NCI-H1436 (cell line): Measurements from ENCODE around the gene SETD6.

Experiments used
- DNase-seq: peaks from one replicate; lab custom pipeline; 2025; lab: John Stamatoyannopoulos, UW

Gene SETD6

DNA sequence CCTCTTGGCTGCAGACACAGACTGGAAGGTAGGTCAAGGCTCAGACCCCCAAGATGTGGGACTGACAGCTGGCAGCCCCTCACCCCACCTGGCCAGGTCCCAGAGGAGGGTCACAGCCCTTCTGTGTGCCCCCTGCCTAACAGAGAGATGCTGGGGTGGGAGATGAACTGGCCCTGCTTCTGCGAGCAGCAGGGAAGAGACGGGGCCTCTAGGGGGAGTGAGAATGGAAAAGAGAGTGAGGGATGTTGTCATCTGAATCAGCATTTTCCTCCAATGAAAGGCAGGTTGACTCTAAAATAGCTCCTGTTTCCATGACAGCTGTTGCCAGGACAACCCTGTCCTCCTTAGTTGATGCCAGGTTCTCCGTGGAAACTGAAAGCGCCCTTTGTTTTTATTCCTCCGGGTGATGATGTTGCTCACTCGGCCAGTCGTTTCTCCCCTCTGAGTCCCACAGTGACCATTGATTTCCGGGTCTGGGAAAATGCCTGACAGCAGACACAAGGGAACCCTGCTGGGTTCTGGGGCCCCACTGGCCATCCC is 20.3 kb upstream of the SETD6 start:
- DNase-seq = peak; percentile 95

DNA sequence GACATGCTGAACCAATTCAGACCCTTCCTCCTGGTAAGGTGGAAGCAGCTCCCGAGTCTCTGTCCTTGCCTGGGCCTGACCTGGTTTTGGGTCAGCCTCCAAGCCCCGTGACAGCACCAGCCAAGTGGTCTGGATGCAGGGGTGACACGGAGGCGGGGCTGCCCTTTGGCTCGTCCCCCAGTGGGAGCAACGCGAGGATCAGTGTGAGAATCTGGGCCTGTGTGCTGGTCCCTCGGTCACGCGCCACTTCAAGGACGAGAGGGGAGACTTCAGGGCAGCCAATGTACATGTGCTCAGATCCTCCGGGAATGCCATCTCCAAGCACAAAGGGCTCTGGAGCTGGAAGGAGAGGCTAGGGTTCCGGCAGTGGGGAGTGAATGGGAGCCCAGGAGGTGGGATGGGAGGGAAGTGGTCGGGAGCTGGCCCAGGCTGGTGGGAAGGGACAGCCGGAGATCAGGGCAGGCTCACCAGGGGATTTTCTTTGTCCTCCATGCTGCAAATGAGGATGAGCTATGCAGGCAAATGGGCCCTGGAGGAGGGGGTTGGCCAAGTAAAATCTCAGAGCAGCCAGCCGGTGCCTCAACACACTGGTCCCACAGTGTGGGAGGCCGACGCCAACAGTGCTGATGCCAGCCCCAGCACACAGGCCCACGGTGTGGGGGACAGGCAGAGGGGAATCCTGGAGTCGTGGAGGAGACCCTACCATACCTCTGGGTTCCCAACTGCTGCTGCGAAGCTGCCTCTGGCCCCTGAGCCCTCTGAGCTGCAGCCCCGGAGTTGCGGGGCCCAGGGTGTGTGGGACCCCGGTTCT is 19.6 kb upstream of the SETD6 start:
- no peak for DNase-seq

DNA sequence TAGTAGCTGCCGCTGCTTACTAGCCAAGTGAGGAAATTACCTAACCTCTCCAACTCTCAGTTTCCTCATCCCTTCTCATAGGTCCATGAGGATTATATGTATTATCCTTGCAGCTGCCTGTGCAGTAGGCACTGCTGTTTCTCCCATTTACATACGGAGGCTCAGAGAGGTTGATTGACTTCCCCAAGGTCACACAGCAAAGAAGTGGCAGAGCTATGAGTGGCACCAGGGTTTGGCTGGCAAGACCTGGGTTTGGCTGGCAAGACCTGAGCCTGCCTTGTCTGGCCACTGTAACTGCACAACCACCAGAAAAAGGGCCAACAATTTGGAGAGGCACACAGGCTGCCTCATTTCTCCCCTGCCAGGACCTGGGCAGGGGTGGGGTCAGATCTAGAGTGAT is 17.8 kb upstream of the SETD6 start:
- DNase-seq = no peak

- no peak for DNase-seq
Observed at GRCh38 chr16:58497935-58498334, 17.4 kb upstream of the SETD6 start.

DNA sequence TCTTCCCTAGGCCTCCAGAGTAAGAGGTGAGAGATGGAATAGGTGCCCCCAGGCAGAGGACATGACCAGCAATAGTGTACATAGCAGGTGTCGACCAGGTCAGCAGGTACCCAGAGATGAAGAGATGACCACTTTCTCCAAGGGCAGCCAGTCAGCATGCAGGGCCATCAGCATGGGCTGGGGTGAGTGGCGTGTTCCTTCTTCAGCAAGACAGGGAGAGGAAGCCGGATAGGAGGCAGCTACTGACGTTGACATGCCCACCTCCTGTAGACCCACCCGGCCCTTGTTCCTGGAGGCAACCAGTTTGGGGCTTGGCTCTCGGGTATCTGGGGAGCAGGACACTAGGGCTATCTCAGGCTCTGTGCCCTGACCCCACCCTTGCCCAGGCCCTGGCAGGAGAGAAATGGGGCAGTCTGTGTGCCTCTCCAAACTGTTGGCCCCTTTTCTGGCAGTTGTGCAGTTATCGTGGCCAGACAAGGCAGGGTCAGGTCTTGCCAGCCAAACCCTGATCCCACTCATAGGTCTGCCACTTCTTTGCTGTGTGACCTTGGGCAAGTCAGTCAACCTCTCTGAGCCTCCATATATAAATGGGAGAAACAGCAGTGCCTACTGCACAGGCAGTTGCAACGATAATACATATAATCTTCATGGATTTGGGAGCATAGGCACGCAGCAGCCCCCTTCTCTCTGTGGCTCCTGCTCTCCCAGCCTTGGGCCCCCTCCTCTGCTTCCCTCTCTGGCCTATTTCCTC is 16.8 kb upstream of the SETD6 start:
- no peak for DNase-seq

- DNase-seq = no peak
Observed at GRCh38 chr16:58499092-58499511, 16.2 kb upstream of the SETD6 start.

- peak; percentile 94 for DNase-seq
Observed at GRCh38 chr16:58499615-58500351, 15.5 kb upstream of the SETD6 start, which contains the start of gene NDRG4. Gene NDRG4 (plus strand): TSS chr16:58500143. CDS start chr16:58500249, 106 bp downstream.

DNA sequence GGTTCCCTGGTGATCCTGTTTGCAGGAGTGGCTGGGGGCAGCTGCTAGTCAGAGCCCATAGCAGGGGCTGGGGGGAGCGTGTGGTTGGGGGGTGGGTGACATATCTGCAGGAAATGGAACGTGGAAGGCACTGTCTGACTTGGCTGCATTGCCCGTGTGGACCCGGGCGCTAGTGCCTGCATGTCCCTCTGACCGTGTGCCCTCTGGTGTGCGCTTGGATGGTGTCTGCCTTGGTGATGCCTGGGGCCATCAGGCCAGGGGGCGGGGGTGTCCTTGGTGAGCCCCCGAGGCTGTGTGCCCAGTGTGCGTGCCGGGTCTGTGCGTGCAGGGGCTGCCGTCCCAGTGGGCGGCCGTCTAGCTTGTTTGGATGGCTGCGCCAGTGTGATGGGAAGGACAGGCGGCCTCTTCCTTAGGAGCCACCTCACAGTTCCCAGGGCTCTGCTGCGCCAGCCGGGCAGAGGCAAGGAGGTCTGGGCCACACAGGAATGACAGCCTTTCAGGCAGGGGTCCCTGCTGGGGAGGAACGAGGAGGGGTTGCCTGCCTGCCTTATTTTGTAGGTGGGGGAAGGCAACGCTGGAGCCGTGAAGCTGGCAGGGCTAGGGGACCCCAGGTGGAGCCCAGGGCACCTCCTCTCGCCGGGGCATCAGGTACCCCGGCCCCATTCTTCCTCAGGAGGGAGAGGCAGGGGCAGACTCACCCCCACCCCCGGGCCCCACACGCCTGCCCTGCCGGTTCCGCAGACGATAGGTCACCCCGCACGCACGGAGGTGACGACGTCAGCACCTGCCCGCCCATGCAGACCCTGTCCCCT is 14.7 kb upstream of the SETD6 start:
- DNase-seq = peak; percentile 27

DNA sequence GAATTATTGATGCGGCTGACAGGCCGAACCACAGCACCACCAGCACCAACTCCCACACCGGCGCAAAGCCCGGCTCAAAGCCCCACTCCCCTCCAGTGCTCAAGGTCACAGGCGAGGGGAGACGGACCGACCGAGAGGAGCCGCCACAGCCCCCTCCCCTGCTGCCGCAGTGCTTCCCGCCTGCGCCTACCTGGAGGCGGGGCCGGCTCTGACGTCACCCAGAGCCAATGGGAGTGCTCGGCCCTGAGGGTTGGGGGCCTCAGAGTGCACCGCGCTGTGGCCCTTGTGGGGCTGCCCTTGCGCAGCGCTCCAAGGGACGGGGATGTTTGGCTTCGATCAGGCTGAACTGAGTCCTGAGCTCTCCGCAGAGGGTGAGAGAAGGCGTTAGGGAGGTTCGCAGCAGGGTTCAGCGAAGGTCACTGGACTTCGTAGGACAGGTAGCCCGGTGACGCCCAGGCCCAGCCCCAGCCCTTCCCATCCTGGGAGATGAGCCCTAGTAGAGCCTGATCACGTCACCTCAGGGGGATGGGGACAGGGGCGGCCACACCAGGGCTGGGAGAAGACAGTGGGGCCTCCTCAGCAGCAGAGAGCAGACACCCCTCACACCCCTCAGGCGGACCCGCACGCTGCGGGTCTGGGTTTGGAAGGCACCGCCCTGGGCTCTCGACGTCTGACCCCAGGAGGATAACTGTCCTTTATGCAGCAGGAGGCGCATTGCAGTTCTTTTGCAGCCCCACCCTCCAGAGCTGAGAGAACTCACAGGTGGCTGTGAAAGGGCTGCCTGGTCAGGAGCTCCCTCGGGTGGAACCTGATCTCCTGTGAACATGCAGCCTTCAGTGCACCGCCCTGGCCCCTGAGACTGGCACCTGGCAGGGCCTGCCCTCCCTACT is 13.8 kb upstream of the SETD6 start:
- DNase-seq = peak; percentile 70

- DNase-seq = no peak
Observed at GRCh38 chr16:58502217-58502921, 12.9 kb upstream of the SETD6 start.

- DNase-seq = no peak
Observed at GRCh38 chr16:58503166-58503862, 12.0 kb upstream of the SETD6 start.

- no peak for DNase-seq
Observed at GRCh38 chr16:58503863-58504688, 11.2 kb upstream of the SETD6 start.

GRCh38 chr16:58506241-58507194 is 8.8 kb upstream of the SETD6 start:
- DNase-seq = no peak

DNA sequence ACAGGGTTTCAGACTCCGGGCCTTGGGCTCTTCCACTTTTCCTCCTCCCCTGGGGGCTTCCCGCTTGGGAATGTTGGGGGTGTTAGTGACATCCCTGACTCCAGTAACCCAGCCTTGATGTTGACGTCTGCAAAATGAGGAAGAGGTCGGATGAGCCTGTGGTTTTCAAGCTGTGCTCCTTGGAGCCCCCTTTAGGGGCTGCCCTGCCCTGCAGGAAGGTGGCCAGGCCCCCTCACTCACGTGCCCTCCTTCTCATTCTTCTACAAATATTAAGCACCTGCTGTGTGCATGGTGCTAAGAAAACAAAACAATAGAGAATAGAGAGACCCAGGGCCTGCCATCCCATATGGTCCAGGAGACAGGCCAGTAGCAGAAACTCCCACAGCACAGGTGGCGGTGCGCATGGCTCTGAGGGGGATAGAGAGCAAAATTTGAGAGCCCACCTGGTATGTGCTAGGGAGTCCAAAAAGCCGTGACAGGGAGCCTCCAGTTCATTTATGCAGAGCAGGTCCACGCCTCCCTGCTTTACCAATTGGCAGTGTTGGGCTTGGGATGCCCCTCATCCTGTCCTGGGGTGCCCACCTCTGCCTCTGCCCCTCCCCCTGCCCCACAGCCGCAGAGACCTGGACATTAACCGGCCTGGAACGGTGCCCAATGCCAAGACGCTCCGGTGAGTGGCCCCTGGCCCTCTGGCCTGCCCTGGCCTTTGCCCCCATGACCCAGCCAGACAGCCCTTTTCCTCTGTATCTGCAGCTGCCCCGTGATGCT is 7.9 kb upstream of the SETD6 start:
- no peak for DNase-seq

- no peak for DNase-seq
Observed at GRCh38 chr16:58507963-58508670, 7.2 kb upstream of the SETD6 start.
